C4-2B (cell line): Measurements from ENCODE around the gene SLC35E2B.

ENCODE experiments used
- H3K27ac ChIP-seq: fragments of 450-650 bp; 2 replicates; pipeline ENCODE4 v1.5.1; 2017
- ZFX ChIP-seq: fragments of 450-650 bp; IDR thresholded peaks from 2 replicates; pipeline ENCODE4 v1.6.1; 2017
- TF ChIP-seq, protein P1 (sequence below): fragments of 450-650 bp; conservative IDR thresholded peaks from 2 replicates; pipeline ENCODE4 v1.5.1; 2017; ENCODE audit warnings: mild to moderate bottlenecking

SLC35E2B gene

GRCh38 chr1:1625404-1625775 lies 67.2 kb downstream of the SLC35E2B start:
- TF ChIP-seq, protein P1, sequence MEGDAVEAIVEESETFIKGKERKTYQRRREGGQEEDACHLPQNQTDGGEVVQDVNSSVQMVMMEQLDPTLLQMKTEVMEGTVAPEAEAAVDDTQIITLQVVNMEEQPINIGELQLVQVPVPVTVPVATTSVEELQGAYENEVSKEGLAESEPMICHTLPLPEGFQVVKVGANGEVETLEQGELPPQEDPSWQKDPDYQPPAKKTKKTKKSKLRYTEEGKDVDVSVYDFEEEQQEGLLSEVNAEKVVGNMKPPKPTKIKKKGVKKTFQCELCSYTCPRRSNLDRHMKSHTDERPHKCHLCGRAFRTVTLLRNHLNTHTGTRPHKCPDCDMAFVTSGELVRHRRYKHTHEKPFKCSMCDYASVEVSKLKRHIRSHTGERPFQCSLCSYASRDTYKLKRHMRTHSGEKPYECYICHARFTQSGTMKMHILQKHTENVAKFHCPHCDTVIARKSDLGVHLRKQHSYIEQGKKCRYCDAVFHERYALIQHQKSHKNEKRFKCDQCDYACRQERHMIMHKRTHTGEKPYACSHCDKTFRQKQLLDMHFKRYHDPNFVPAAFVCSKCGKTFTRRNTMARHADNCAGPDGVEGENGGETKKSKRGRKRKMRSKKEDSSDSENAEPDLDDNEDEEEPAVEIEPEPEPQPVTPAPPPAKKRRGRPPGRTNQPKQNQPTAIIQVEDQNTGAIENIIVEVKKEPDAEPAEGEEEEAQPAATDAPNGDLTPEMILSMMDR = no peak
- TF ChIP-seq ZFX = no peak
- H3K27ac ChIP-seq = no peak overlapping the region

GRCh38 chr1:1624443-1625403 lies 67.9 kb downstream of the SLC35E2B start:
- TF ChIP-seq ZFX = no peak
- TF ChIP-seq, protein P1 = no peak
- H3K27ac ChIP-seq = no peak overlapping the region

- no peak overlapping the region for H3K27ac ChIP-seq
- no peak for TF ChIP-seq ZFX
- TF ChIP-seq, protein P1 = no peak
Observed at GRCh38 chr1:1623631-1624442, 68.8 kb downstream of the SLC35E2B start.

- no peak for TF ChIP-seq ZFX
- TF ChIP-seq, protein P1 = no peak
- H3K27ac ChIP-seq = no peak overlapping the region
Observed at GRCh38 chr1:1623181-1623630, 69.4 kb downstream of the SLC35E2B start.

GRCh38 chr1:1622788-1623094 lies 69.9 kb downstream of the SLC35E2B start:
- TF ChIP-seq, protein P1 = no peak
- no peak for TF ChIP-seq ZFX
- no peak overlapping the region for H3K27ac ChIP-seq

DNA sequence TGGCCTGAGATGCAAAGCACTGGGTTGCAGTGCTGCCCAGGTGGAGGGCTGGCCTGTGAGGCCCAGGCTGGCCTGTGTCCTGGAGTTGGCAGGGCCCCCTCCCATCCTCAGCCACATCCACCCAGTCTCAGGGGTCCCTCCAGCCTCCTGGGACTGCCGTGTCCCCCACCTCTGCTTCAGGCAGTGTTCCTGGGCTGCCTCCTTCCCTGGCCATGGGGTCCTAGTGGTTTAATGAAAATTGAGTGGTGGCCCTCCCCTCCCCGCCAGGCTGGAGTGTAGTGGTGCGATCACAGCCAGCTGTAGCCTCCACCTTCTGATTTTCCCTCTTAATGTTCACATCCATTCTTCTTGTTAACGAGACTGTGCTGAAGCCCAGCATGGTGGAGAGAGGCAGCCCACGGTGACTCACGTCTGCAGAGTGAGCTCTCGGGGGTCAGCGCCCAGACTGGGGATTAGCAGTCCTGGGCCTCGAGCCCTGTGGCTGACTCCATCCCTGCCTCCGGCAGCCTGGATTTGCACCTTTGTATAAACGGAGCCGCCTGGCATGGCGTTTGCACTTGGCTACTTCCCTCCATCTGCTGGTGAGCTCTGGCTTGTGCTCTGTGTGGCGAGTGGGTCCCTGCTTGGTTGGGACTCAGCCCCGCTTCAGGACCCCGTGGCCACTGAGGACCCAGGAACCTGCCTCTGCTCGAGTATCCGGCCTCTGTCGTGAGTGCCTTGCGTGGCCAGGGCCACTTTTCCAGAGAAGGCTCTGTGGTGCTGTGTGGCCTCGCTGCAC lies 70.4 kb downstream of the SLC35E2B start:
- TF ChIP-seq, protein P1 = no peak
- TF ChIP-seq ZFX = no peak
- H3K27ac ChIP-seq = no peak overlapping the region
